SK-N-SH (cell line): ENCODE data around the gene LLGL1. TPM values are rescaled to one million over a fixed set of nuclear protein-coding genes. Genes with fewer than 3 reads are reported as not detected.

Source experiments
- CTCF ChIA-PET: fragments of 300-600, 350-600 bp; formaldehyde crosslinking; extraction: SDS; loops from one replicate; lab custom pipeline; 2021; lab: Yijun Ruan, JAX
- POLR2A ChIA-PET: fragments of 350-600 bp; sonication (Branson Sonifier 250); formaldehyde crosslinking; extraction: SDS; loops from one replicate; lab custom pipeline; 2020; ENCODE audit warnings: antibody characterized with exemption, inconsistent platforms; lab: Yijun Ruan, JAX
- DNase-seq: peaks from one replicate; pipeline ENCODE4 v3.0.0; 2012
- H2AFZ ChIP-seq: fragments of 200-600 bp; sonication (generic); 2 replicates; pipeline ENCODE4 v1.8.1; 2016; ENCODE audit warnings: antibody characterized with exemption, mild to moderate bottlenecking, low read depth
- H3F3A ChIP-seq: fragments of 200-600 bp; sonication (generic); replicated peaks from 2 replicates; pipeline ENCODE3; 2016; ENCODE audit warnings: antibody characterized with exemption, mild to moderate bottlenecking; ENCODE audit not compliant: insufficient read depth
- H3K27ac ChIP-seq, 2 experiments: fragments of 200-500 bp in 1 of 2; fragments of 200-600 bp in 1 of 2; sonication (Bioruptor generic) in 1 of 2; sonication (generic), shearing (Covaris generic) in 1 of 2; 2 replicates each; pipeline versions ENCODE4 v1.5.1 to v1.6.1; 2014 to 2016; ENCODE audit warnings: low read depth in 2 of 2, inconsistent platforms in 1 of 2, low read length in 1 of 2, mild to moderate bottlenecking in 1 of 2, mixed read lengths in 1 of 2
- H3K27me3 ChIP-seq: fragments of 200-600 bp; sonication (generic), shearing (Covaris generic); 2 replicates; pipeline ENCODE4 v1.6.1; 2016; ENCODE audit warnings: mixed run types; ENCODE audit not compliant: insufficient read depth
- H3K36me3 ChIP-seq, 2 experiments: fragments of 200-500 bp in 1 of 2; fragments of 200-600 bp in 1 of 2; sonication (Bioruptor generic) in 1 of 2; sonication (generic) in 1 of 2; replicated peaks in 1 of 2; 2 replicates each; pipeline versions ENCODE3 to v1.5.1; 2014 to 2016; ENCODE audit warnings: low read length in 1 of 2, mild to moderate bottlenecking in 1 of 2; ENCODE audit not compliant: insufficient read depth in 2 of 2, control insufficient read depth in 1 of 2
- H3K4me1 ChIP-seq, 2 experiments: fragments of 200-500 bp in 1 of 2; fragments of 200-600 bp in 1 of 2; sonication (Bioruptor generic) in 1 of 2; sonication (generic), shearing (Covaris generic) in 1 of 2; 2 replicates each; pipeline versions ENCODE4 v1.5.1 to v1.6.1; 2014 to 2016; ENCODE audit warnings: low read depth in 1 of 2, low read length in 1 of 2, mixed run types in 1 of 2; ENCODE audit not compliant: insufficient read depth in 2 of 2, control insufficient read depth in 1 of 2
- H3K4me2 ChIP-seq: fragments of 200-600 bp; sonication (generic), shearing (Covaris generic); 2 replicates; pipeline ENCODE4 v1.6.1; 2017; ENCODE audit warnings: mixed run types
- H3K4me3 ChIP-seq, 2 experiments: fragments of 200-500 bp in 1 of 2; fragments of 200-600 bp in 1 of 2; sonication (Bioruptor generic) in 1 of 2; sonication (generic), shearing (Covaris generic) in 1 of 2; 2 replicates each; pipeline versions ENCODE4 v1.5.1 to v1.8.1; 2014 to 2016; ENCODE audit warnings: low read depth in 2 of 2, inconsistent platforms in 1 of 2, low read length in 1 of 2, mild to moderate bottlenecking in 1 of 2, mixed read lengths in 1 of 2, moderate library complexity in 1 of 2
- H3K79me2 ChIP-seq: fragments of 200-600 bp; sonication (generic); 2 replicates; pipeline ENCODE4 v1.8.1; 2017; ENCODE audit warnings: mild to moderate bottlenecking; ENCODE audit not compliant: insufficient read depth
- H3K9ac ChIP-seq: fragments of 200-600 bp; sonication (generic); 2 replicates; pipeline ENCODE4 v1.6.1; 2017; ENCODE audit warnings: mixed run types
- H3K9me2 ChIP-seq: fragments of 200-600 bp; sonication (generic); 2 replicates; pipeline ENCODE4 v1.6.1; 2017; ENCODE audit warnings: mixed run types
- H3K9me3 ChIP-seq: fragments of 200-600 bp; sonication (generic); 2 replicates; pipeline ENCODE4 v1.6.1; 2017; ENCODE audit warnings: mixed run types, mild to moderate bottlenecking, moderate library complexity
- H4K20me1 ChIP-seq: fragments of 200-600 bp; sonication (generic); 2 replicates; pipeline ENCODE4 v1.6.1; 2017; ENCODE audit warnings: mild to moderate bottlenecking, mixed run types; ENCODE audit not compliant: insufficient read depth
- CHD2 ChIP-seq: fragments of 150-350 bp; IDR thresholded peaks from 2 replicates; pipeline ENCODE4 v1.6.1; 2018; ENCODE audit warnings: low read length; ENCODE audit not compliant: partially characterized antibody
- CTCF ChIP-seq: fragments of 200-600 bp; sonication (generic); IDR thresholded peaks from 2 replicates; pipeline ENCODE4 v1.6.1; 2017; ENCODE audit warnings: antibody characterized with exemption, mild to moderate bottlenecking, moderate library complexity
- EZH2phosphoT487 ChIP-seq: fragments of 200-600 bp; sonication (generic); IDR thresholded peaks from 2 replicates; pipeline ENCODE4 v1.6.1; 2017; ENCODE audit warnings: low read depth, mixed run types, mild to moderate bottlenecking, antibody characterized with exemption, moderate library complexity, borderline replicate concordance
- FOSL2 ChIP-seq: IDR thresholded peaks from 2 replicates; pipeline ENCODE4 v1.4.0; 2012; ENCODE audit warnings: low read depth, mild to moderate bottlenecking, moderate library complexity, borderline replicate concordance
- MAX ChIP-seq: IDR thresholded peaks from 2 replicates; pipeline ENCODE4 v1.4.0; 2012; ENCODE audit warnings: low read depth
- MXI1 ChIP-seq: IDR thresholded peaks from 2 replicates; pipeline ENCODE4 v1.6.1; 2012; ENCODE audit warnings: mild to moderate bottlenecking, low read depth, low read length, improper control_type of control experiment
- NFIC ChIP-seq: IDR thresholded peaks from 2 replicates; pipeline ENCODE4 v1.4.0; 2012; ENCODE audit warnings: borderline replicate concordance
- PBX3 ChIP-seq: IDR thresholded peaks from 2 replicates; pipeline ENCODE4; 2012
- RAD21 ChIP-seq: IDR thresholded peaks from 2 replicates; pipeline ENCODE4 v1.6.1; 2012; ENCODE audit warnings: mild to moderate bottlenecking, low read length
- RCOR1 ChIP-seq: fragments of 150-350 bp; IDR thresholded peaks from 2 replicates; pipeline ENCODE4 v1.6.1; 2017; ENCODE audit warnings: antibody characterized with exemption, low read length
- REST ChIP-seq: IDR thresholded peaks from 2 replicates; pipeline ENCODE4 v1.6.1; 2012; ENCODE audit warnings: mild to moderate bottlenecking, low read depth, low read length, moderate library complexity
- RXRA ChIP-seq: IDR thresholded peaks from 2 replicates; pipeline ENCODE4 v1.4.0; 2012; ENCODE audit warnings: low read depth, mild to moderate bottlenecking, borderline replicate concordance
- TEAD4 ChIP-seq: IDR thresholded peaks from 2 replicates; pipeline ENCODE4 v1.4.0; 2012; ENCODE audit warnings: mild to moderate bottlenecking, borderline replicate concordance; ENCODE audit not compliant: insufficient read depth
- USF1 ChIP-seq: IDR thresholded peaks from 2 replicates; pipeline ENCODE4 v1.4.0; 2012; ENCODE audit warnings: low read depth, borderline replicate concordance
- USF2 ChIP-seq: fragments of 150-350 bp; IDR thresholded peaks from 2 replicates; pipeline ENCODE4 v1.6.1; 2017; ENCODE audit warnings: antibody characterized with exemption, low read length, low read depth, borderline replicate concordance
- WGBS: methylation state at CpG from one replicate; pipeline ENCODE4 v1.1.6; 2017; ENCODE audit warnings: low lambda C conversion rate; 5-methylcytosine and 5-hydroxymethylcytosine counted together
- polyA plus RNA-seq, 3 experiments: library from polyadenylated mRNA; depleted of rRNA; stranded (reverse); fragments of >200 nt; gene quantifications; 2 replicates each; pipeline ENCODE4 v1.2.3, GENCODE V29; 2012

Gene LLGL1
- polyA plus RNA-seq, 1 of the 3 experiments (the other 2 are of a cell fraction), result 31.4 TPM

- TF ChIP-seq USF1, result no peak; the same call in 1 of the 2 replicates
- no peak for TF ChIP-seq RCOR1
- TF ChIP-seq FOSL2, result no peak
- no peak for TF ChIP-seq REST
- TF ChIP-seq USF2, result no peak
- no peak for TF ChIP-seq RXRA
Measured at GRCh38 chr17:18183334-18184142, 41.9 kb upstream of the LLGL1 start, which contains the start of gene ALKBH5 (continued).

- Histone ChIP-seq H3K9ac (peak overlapping the region; percentile 93), H3K4me2 (peak overlapping the region; percentile 98), H3K4me1 (peaks cover 17 to 50% of the 10 kb centered on the region in 2 experiments), H3K27me3 (no peaks in the 10 kb centered on the region), H3K9me3 (no peaks in the 10 kb centered on the region), H3K79me2 (peaks cover 56% of the 10 kb centered on the region), H3K4me3 (peak overlapping the region; percentile 65 to 84), H3K27ac (peak overlapping the region; percentile 96 to 98), H3K36me3 (peaks cover 2 to 3% of the 10 kb centered on the region in 2 experiments), H4K20me1 (peaks cover 52% of the 10 kb centered on the region), H3F3A (peaks cover 57% of the 10 kb centered on the region), H3K9me2 (no peaks in the 10 kb centered on the region), H2AFZ (no peak overlapping the region)
- POLR2A ChIA-PET, result interaction anchor here (1.0 to 2.0 kb wide), 3 partner anchors 14 to 58 kb away, joined by 3 to 5 read pairs (median 3); no protein-coding TSS in a partner anchor
- 7% methylated on average over 9 of the region's 92 CpGs for WGBS
- CTCF ChIA-PET, result interaction anchor here (0.6 to 2.8 kb wide), 5 partner anchors 8 to 41 kb away, joined by 4 to 14 read pairs (median 5); no protein-coding TSS in a partner anchor
- DNase-seq, result no peak
- TF ChIP-seq USF1, result no peak
- no peak for TF ChIP-seq PBX3
- TF ChIP-seq MXI1, result 0 out of 2 replicates have a peak, but pooled peaks have one; percentile 9
- TF ChIP-seq CTCF, result 0 out of 2 replicates have a peak, but pooled peaks have one; percentile 7
- no peak for TF ChIP-seq EZH2phosphoT487
- peak; percentile 68 for TF ChIP-seq MAX
- no peak for TF ChIP-seq RCOR1
- TF ChIP-seq RAD21, result no peak
- no peak for TF ChIP-seq CHD2
- no peak for TF ChIP-seq TEAD4
- no peak for TF ChIP-seq NFIC
Measured at GRCh38 chr17:18184143-18185031, 41.0 kb upstream of the LLGL1 start.
